ENCODE data around the gene ST6GALNAC5. TPM values are rescaled to one million over a fixed set of nuclear protein-coding genes. Genes with fewer than 3 reads are reported as not detected.

Gene ST6GALNAC5
- total and polyA plus RNA-seq, 2 of the 13 experiments (the other 11 are each of a cell fraction or from before 2014, with no cell fraction given): not detected

GRCh38 chr1:76826072-76826845 lies 41.0 kb upstream of the ST6GALNAC5 start:
- no peaks in the 10 kb centered on the region for H3K79me2 ChIP-seq (ENCODE audit: insufficient read depth, low read length)
- BruUV-seq (replicated peaks): no TSS peak
- FAIRE-seq (no peak), DNase-seq (ENCODE audit: low spot score) (no peak), ATAC-seq (no peak)
- TF ChIP-seq ZNF30 (CRISPR knock-in tag; IDR thresholded peaks at IDR 0.05) (no peak), MAFK (conservative IDR thresholded peaks at IDR 0.05 in 1 of 2, IDR thresholded peaks at IDR 0.05 in 1 of 2; ENCODE audit: low read length in 2 of 2) (peak in 1 of 2 experiments; percentile 21; a peak in 1 of 4 replicates)
- H3K36me3 ChIP-seq (replicated peaks in 1 of 2; ENCODE audit: control insufficient read depth in 1 of 2, insufficient read depth in 2 of 2, low read length in 2 of 2): no peaks in the 10 kb centered on the region
- no peak overlapping the region for H3K4me2 ChIP-seq (ENCODE audit: low read depth, low read length)
- intact Hi-C loops (cut with micrococcal nuclease; ENCODE audit: unreplicated experiment) (no loop called here), in situ Hi-C loops (cut with HindIII; ENCODE audit: extremely low pct_ligation_motif_present, low pct_unique_long_range_greater_than_20kb) (no loop called here)
- no peak overlapping the region for H3K27ac ChIP-seq (ENCODE audit: extremely low read length, insufficient read depth, low read length)
- ChIA-PET POLR2A (no interaction called here), CTCF (ENCODE audit: low intra/inter-chr PET ratio, low total read pairs) (no interaction called here)
- no peak overlapping the region for H3K4me3 ChIP-seq (replicated peaks in 1 of 3; ENCODE audit: insufficient read depth in 1 of 3, low read depth in 2 of 3, low read length in 3 of 3)
- H3K9ac ChIP-seq (ENCODE audit: insufficient read depth, low read depth, low read length): no peak overlapping the region
- H3K4me1 ChIP-seq (ENCODE audit: insufficient read depth, low read length): no peaks in the 10 kb centered on the region
- no peaks in the 10 kb centered on the region for H3K27me3 ChIP-seq (ENCODE audit: control insufficient read depth in 1 of 2, insufficient read depth in 2 of 2, low read length in 2 of 2)
- no peaks in the 10 kb centered on the region for H4K20me1 ChIP-seq (ENCODE audit: insufficient read depth, low read length)
- no peak overlapping the region for H2AFZ ChIP-seq (ENCODE audit: low read length)
- no peaks in the 10 kb centered on the region for H3K9me3 ChIP-seq (ENCODE audit: low read length)
- WGBS (ENCODE audit: low lambda C conversion rate): under 1% methylated on average over 4 of the region's 4 CpGs

DNA sequence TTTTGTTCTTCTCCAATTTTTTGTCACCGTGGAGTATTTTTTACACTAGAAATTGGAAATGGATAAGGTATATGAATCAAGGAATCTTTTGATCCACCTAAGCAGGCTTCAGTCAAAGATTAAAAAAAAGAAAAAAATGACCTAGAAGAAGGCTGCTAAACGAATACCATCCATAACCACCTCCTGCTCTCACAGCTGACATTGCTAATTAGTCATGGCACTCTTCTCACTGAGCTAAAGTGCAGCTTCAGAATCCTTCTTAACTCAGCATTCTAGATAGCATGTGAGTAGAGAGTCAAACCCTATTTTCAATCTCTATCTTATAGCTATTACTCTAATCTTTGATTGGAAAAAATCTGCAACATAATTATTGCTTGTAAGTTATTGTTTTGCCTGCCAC lies 40.2 kb upstream of the ST6GALNAC5 start:
- no TSS peak for BruUV-seq (replicated peaks)
- Histone ChIP-seq H3K4me3 (replicated peaks in 1 of 3; ENCODE audit: insufficient read depth in 1 of 3, low read depth in 2 of 3, low read length in 3 of 3) (no peak overlapping the region), H3K9me3 (ENCODE audit: low read length) (peaks cover 5% of the 10 kb centered on the region; the same call in 1 of the 2 replicates), H2AFZ (ENCODE audit: low read length) (no peak overlapping the region), H3K4me2 (ENCODE audit: low read depth, low read length) (no peak overlapping the region), H4K20me1 (ENCODE audit: insufficient read depth, low read length) (no peaks in the 10 kb centered on the region), H3K9ac (ENCODE audit: insufficient read depth, low read depth, low read length) (no peak overlapping the region), H3K4me1 (ENCODE audit: insufficient read depth, low read length) (no peaks in the 10 kb centered on the region), H3K79me2 (ENCODE audit: insufficient read depth, low read length) (no peaks in the 10 kb centered on the region), H3K36me3 (replicated peaks in 1 of 2; ENCODE audit: control insufficient read depth in 1 of 2, insufficient read depth in 2 of 2, low read length in 2 of 2) (no peaks in the 10 kb centered on the region), H3K27me3 (ENCODE audit: control insufficient read depth in 1 of 2, insufficient read depth in 2 of 2, low read length in 2 of 2) (no peaks in the 10 kb centered on the region), H3K27ac (ENCODE audit: extremely low read length, insufficient read depth, low read length) (no peak overlapping the region)
- ChIA-PET CTCF (ENCODE audit: low intra/inter-chr PET ratio, low total read pairs) (no interaction called here), POLR2A (no interaction called here)
- DNase-seq (ENCODE audit: low spot score) (no peak), ATAC-seq (no peak), FAIRE-seq (no peak)
- in situ Hi-C loops (cut with HindIII; ENCODE audit: extremely low pct_ligation_motif_present, low pct_unique_long_range_greater_than_20kb): no loop called here
- WGBS (ENCODE audit: low lambda C conversion rate): 1% methylated on average over 2 of the region's 2 CpGs
- intact Hi-C loops (cut with micrococcal nuclease; ENCODE audit: unreplicated experiment): no loop called here
- TF ChIP-seq, protein P1, sequence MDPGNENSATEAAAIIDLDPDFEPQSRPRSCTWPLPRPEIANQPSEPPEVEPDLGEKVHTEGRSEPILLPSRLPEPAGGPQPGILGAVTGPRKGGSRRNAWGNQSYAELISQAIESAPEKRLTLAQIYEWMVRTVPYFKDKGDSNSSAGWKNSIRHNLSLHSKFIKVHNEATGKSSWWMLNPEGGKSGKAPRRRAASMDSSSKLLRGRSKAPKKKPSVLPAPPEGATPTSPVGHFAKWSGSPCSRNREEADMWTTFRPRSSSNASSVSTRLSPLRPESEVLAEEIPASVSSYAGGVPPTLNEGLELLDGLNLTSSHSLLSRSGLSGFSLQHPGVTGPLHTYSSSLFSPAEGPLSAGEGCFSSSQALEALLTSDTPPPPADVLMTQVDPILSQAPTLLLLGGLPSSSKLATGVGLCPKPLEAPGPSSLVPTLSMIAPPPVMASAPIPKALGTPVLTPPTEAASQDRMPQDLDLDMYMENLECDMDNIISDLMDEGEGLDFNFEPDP (CRISPR knock-in tag; conservative IDR thresholded peaks at IDR 0.05): no peak
- TF ChIP-seq ZNF276 (CRISPR knock-in tag; IDR thresholded peaks at IDR 0.05; ENCODE audit: low read depth) (no peak), ZNF879 (CRISPR knock-in tag; IDR thresholded peaks at IDR 0.05) (no peak), ZNF850 (CRISPR knock-in tag; conservative IDR thresholded peaks at IDR 0.05) (no peak), EED (CRISPR knock-in tag; IDR thresholded peaks at IDR 0.05) (no peak), ZNF616 (CRISPR knock-in tag; IDR thresholded peaks at IDR 0.05; ENCODE audit: low read depth) (no peak), PHF5A (CRISPR knock-in tag; IDR thresholded peaks at IDR 0.05; ENCODE audit: low read depth, unreplicated experiment) (no peak), CEBPG (CRISPR knock-in tag; IDR thresholded peaks at IDR 0.05) (no peak), CBX5 (CRISPR knock-in tag; IDR thresholded peaks at IDR 0.05; ENCODE audit: borderline replicate concordance) (no peak)

Measured in HepG2 (cell line).